HepG2 (cell line): ENCODE measurements around the gene ALDH3A2. TPM values are rescaled to one million over a fixed set of nuclear protein-coding genes. Genes with fewer than 3 reads are reported as not detected.

Source experiments
- ATAC-seq: fragments of 200-7000 bp; cut with Tn5 transposase; 3 replicates; pipeline ENCODE4 v1.9.1; 2020; ENCODE audit warnings: mild to moderate bottlenecking, moderate library complexity
- BruUV-seq: library from RNA; stranded (reverse); fragments of 400-500 nt; replicated peaks from 2 replicates; lab custom pipeline; 2021; lab: Mats Ljungman, UMichigan
- CTCF ChIA-PET: fragments of 300-600 bp; formaldehyde crosslinking; extraction: SDS; loops from one replicate; lab custom pipeline; 2021; ENCODE audit warnings: low total read pairs, inconsistent platforms, low intra/inter-chr PET ratio; lab: Yijun Ruan, JAX
- POLR2A ChIA-PET: fragments of 350-600 bp; sonication (Branson Sonifier 250); formaldehyde crosslinking; loops from one replicate; lab custom pipeline; 2020; ENCODE audit warnings: antibody characterized with exemption, inconsistent platforms; lab: Yijun Ruan, JAX
- DNase-seq: peaks from one replicate; pipeline ENCODE4 v3.0.0-alpha.2; 2015; ENCODE audit warnings: low spot score
- FAIRE-seq: peaks from 3 replicates; lab custom pipeline; 2011; peaks lifted over from hg19 to GRCh38; lab: Jason Lieb, UNC
- H2AFZ ChIP-seq: one replicate; pipeline ENCODE4 v1.6.1; 2011; ENCODE audit warnings: low read length, inconsistent platforms
- H3K27ac ChIP-seq: fragments of 300-600 bp; 3 replicates; pipeline ENCODE4 v1.8.0; 2011; ENCODE audit warnings: mixed run types, mild to moderate bottlenecking, mixed read lengths, low read length, inconsistent platforms; ENCODE audit not compliant: insufficient read depth; ENCODE audit errors: extremely low read length
- H3K27me3 ChIP-seq, 2 experiments: fragments of 200-600 bp in 1 of 2; 2 replicates in 1 of 2; 3 replicates in 1 of 2; pipeline versions ENCODE4 v1.6.0 to v1.8.0; 2011; ENCODE audit warnings: low read length in 2 of 2, mild to moderate bottlenecking in 2 of 2, moderate library complexity in 2 of 2, inconsistent platforms in 1 of 2; ENCODE audit not compliant: insufficient read depth in 2 of 2, control insufficient read depth in 1 of 2
- H3K36me3 ChIP-seq, 2 experiments: fragments of 200-600 bp in 1 of 2; replicated peaks in 1 of 2; 2 replicates in 1 of 2; 3 replicates in 1 of 2; pipeline versions ENCODE4 v1.5.1 to v1.8.0; 2011; ENCODE audit warnings: low read length in 2 of 2, inconsistent platforms in 1 of 2; ENCODE audit not compliant: insufficient read depth in 2 of 2, control insufficient read depth in 1 of 2
- H3K4me1 ChIP-seq: 2 replicates; pipeline ENCODE4 v1.5.1; 2012; ENCODE audit warnings: low read length, inconsistent platforms; ENCODE audit not compliant: insufficient read depth
- H3K4me2 ChIP-seq: 2 replicates; pipeline ENCODE4 v1.6.0; 2011; ENCODE audit warnings: low read depth, low read length, inconsistent platforms
- H3K4me3 ChIP-seq, 3 experiments: fragments of 200-600 bp in 1 of 3; sonication (generic), shearing (Covaris generic) in 1 of 3; replicated peaks in 1 of 3; 2 replicates each; pipeline ENCODE4 v1.5.1; 2011 to 2016; ENCODE audit warnings: low read length in 3 of 3, inconsistent platforms in 2 of 3, low read depth in 2 of 3, mild to moderate bottlenecking in 2 of 3, control low read depth in 1 of 3, mixed read lengths in 1 of 3; ENCODE audit not compliant: insufficient read depth in 1 of 3
- H3K79me2 ChIP-seq: one replicate; pipeline ENCODE4 v1.6.1; 2011; ENCODE audit warnings: low read length, inconsistent platforms; ENCODE audit not compliant: insufficient read depth
- H3K9ac ChIP-seq: 2 replicates; pipeline ENCODE4 v1.6.0; 2011; ENCODE audit warnings: mild to moderate bottlenecking, low read depth, low read length, inconsistent platforms; ENCODE audit not compliant: insufficient read depth
- H3K9me3 ChIP-seq: 2 replicates; pipeline ENCODE4 v1.5.1; 2012; ENCODE audit warnings: mild to moderate bottlenecking, low read length
- H4K20me1 ChIP-seq: 2 replicates; pipeline ENCODE4 v1.6.0; 2011; ENCODE audit warnings: inconsistent platforms, mild to moderate bottlenecking, low read length, moderate library complexity; ENCODE audit not compliant: insufficient read depth
- CHD2 ChIP-seq: IDR thresholded peaks from 2 replicates; pipeline ENCODE4 v1.6.1; 2011; ENCODE audit warnings: low read depth, low read length, improper control_type of control experiment
- CHD4 ChIP-seq: fragments of 200-600 bp; sonication (generic); IDR thresholded peaks from 2 replicates; pipeline ENCODE4 v1.7.0; 2017; ENCODE audit warnings: mild to moderate bottlenecking, low read length, borderline replicate concordance
- HINFP ChIP-seq: sonication (generic); formaldehyde crosslinking; IDR thresholded peaks from 2 replicates; pipeline ENCODE4 v1.4.0; 2020; ENCODE audit warnings: low read depth, mild to moderate bottlenecking, missing genetic modification reagents
- ZBTB20 ChIP-seq: sonication (generic); formaldehyde crosslinking; IDR thresholded peaks from 2 replicates; pipeline ENCODE4 v1.8.1; 2023; ENCODE audit warnings: missing genetic modification reagents, low read depth, mild to moderate bottlenecking, borderline replicate concordance
- ZNF3 ChIP-seq: IDR thresholded peaks from 2 replicates; pipeline ENCODE4 v1.7.0; 2017; ENCODE audit warnings: inconsistent platforms
- ZNF460 ChIP-seq: sonication (generic); formaldehyde crosslinking; IDR thresholded peaks from 2 replicates; pipeline ENCODE4 v1.5.1; 2020; ENCODE audit warnings: missing genetic modification reagents, mild to moderate bottlenecking, borderline replicate concordance
- ZNF556 ChIP-seq: sonication (generic); formaldehyde crosslinking; IDR thresholded peaks from 2 replicates; pipeline ENCODE4 v1.4.0; 2020; ENCODE audit warnings: mild to moderate bottlenecking, missing genetic modification reagents, borderline replicate concordance
- ZSCAN20 ChIP-seq: sonication (generic); formaldehyde crosslinking; IDR thresholded peaks from 2 replicates; pipeline ENCODE4 v1.4.0; 2020; ENCODE audit warnings: missing genetic modification reagents, mild to moderate bottlenecking, borderline replicate concordance
- WGBS: methylation state at CpG from one replicate; pipeline ENCODE4 v1.1.6; 2017; ENCODE audit warnings: low lambda C conversion rate; 5-methylcytosine and 5-hydroxymethylcytosine counted together
- in situ Hi-C: cut with HindIII; loops from 2 replicates; pipeline ENCODE4 v1.10.0; 2017; ENCODE audit warnings: low pct_unique_long_range_greater_than_20kb; ENCODE audit not compliant: extremely low pct_ligation_motif_present
- intact Hi-C: fragments of 100-400 bp; cut with micrococcal nuclease; formaldehyde crosslinking; loops from one replicate; pipeline ENCODE4 v1.10.0; 2022; ENCODE audit not compliant: unreplicated experiment
- polyA plus RNA-seq, 8 experiments: library from polyadenylated mRNA; depleted of rRNA in 3 of 8; stranded (reverse) in 7 of 8; unstranded in 1 of 8; fragments of >200 nt; fragmentation: Illumina TruSeq in 4 of 8; extraction: Trizol in 4 of 8; gene quantifications; 2 replicates each; pipeline versions ENCODE4 v1.2.1 to v1.2.3, GENCODE V29; 2011 to 2016; ENCODE audit warnings: low read depth in 4 of 8, missing spikeins in 1 of 8, mixed read lengths in 1 of 8; ENCODE audit not compliant: insufficient read depth in 1 of 8
- total RNA-seq, 5 experiments: library from RNA; depleted of rRNA; stranded (reverse); fragments of >200 nt; fragmentation: Illumina TruSeq; extraction: Trizol; gene quantifications; 2 replicates each; pipeline ENCODE4 v1.2.3, GENCODE V29; 2016; ENCODE audit warnings: low read depth in 1 of 5
- TF ChIP-seq, protein P1 (sequence below): sonication (generic); formaldehyde crosslinking; IDR thresholded peaks from 2 replicates; pipeline ENCODE4 v1.8.0; 2023; ENCODE audit warnings: mild to moderate bottlenecking, missing genetic modification reagents

ALDH3A2 gene
- total and polyA plus RNA-seq, 2 of the 13 experiments (the other 11 are each of a cell fraction or from before 2014, with no cell fraction given), result 80.8 to 180 TPM

DNA sequence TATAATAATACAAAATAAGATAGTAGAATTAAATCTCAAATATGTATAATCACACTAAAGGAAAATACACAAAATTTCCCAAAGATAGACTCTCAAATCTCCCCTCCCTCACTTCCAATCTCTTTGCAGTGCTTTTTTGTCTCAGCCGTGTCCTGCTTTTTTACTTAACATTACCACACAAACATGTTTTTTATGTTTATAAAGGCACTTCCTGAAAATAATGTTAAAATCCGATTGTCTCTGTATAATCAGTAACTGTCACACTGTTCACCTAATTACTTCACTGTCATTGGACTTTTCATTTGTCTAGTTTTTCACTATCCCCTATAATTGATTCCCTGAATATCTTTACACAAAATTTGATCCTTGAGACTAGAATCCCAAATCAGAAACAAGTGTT lies 38.2 kb upstream of the ALDH3A2 start:
- 78% methylated on average over 2 of the region's 2 CpGs for WGBS

More for the DNA sequence above, 38.2 kb upstream of the ALDH3A2 start:
- H4K20me1 ChIP-seq, result no peaks in the 10 kb centered on the region
- in situ Hi-C loops, result no loop called here
- FAIRE-seq (no peak), DNase-seq (no peak)
- no peak overlapping the region for H3K9ac ChIP-seq
- H3K27ac ChIP-seq, result no peak overlapping the region
- no peaks in the 10 kb centered on the region for H3K36me3 ChIP-seq
- H3K4me1 ChIP-seq, result no peaks in the 10 kb centered on the region
- CTCF ChIA-PET, result no interaction called here
- H2AFZ ChIP-seq, result no peak overlapping the region
- no peak overlapping the region for H3K4me2 ChIP-seq
- no TSS peak for BruUV-seq
- no peaks in the 10 kb centered on the region for H3K79me2 ChIP-seq
- TF ChIP-seq ZBTB20 (CRISPR knock-in tag), result no peak
- no peak for TF ChIP-seq CHD4
- no peak for TF ChIP-seq ZNF556 (CRISPR knock-in tag)
- TF ChIP-seq ZSCAN20 (CRISPR knock-in tag), result no peak
- TF ChIP-seq ZNF460 (CRISPR knock-in tag), result no peak
- TF ChIP-seq, protein P1, sequence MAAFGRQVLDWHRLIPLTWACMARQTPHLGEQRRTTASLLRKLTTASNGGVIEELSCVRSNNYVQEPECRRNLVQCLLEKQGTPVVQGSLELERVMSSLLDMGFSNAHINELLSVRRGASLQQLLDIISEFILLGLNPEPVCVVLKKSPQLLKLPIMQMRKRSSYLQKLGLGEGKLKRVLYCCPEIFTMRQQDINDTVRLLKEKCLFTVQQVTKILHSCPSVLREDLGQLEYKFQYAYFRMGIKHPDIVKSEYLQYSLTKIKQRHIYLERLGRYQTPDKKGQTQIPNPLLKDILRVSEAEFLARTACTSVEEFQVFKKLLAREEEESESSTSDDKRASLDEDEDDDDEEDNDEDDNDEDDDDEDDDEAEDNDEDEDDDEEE (CRISPR knock-in tag), result no peak
- no peak for TF ChIP-seq ZNF3 (CRISPR knock-in tag)
- no peak for TF ChIP-seq CHD2
- no peak for TF ChIP-seq HINFP (CRISPR knock-in tag)
- TF ChIP-seq, all 625 proteins: peak for 0
- H3K9me3 ChIP-seq, result no peaks in the 10 kb centered on the region
- H3K27me3 ChIP-seq, result no peaks in the 10 kb centered on the region
- H3K4me3 ChIP-seq, result no peak overlapping the region
- intact Hi-C loops, result no loop called here
- POLR2A ChIA-PET, result no interaction called here
- ATAC-seq, result no peak
